GM18502 (cell line): ENCODE measurements around the gene CTSE.

Experiments
- ATAC-seq: cut with Tn5 transposase; IDR thresholded peaks from one replicate; pipeline ENCODE4 v1.9.1; 2021; ENCODE audit warnings: mild to moderate bottlenecking; ENCODE audit not compliant: unreplicated experiment, poor library complexity

The CTSE gene

DNA sequence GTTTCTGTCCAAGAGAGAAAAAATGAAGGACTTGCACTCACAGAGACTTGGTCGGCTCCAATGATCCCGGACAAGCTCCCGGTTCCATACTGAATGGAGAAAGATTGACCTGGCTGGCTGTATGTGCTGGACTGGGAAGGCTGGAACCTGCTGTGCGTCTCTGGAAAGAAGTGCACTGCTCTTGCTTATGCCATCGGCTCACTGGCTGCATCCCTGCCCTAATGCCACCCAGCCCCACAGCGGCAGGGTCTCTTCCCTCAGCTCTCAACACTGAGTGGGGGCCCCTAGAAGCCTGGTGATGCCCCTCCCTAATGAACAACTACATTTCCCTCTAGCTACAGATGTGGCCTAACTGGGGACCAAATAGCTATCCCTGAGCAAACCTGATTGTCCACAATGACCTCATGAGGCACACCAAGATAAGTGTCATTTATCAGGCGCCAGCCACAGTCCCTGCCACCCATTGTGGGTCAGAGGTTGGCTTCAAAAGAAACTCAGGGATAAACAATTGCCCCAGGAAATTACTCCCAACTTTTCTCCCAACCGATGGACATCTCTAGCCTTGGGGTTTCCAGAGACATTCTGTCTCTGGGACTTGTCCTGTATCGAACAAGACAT is 2.6 kb downstream of the CTSE start:
- no peak for ATAC-seq

DNA sequence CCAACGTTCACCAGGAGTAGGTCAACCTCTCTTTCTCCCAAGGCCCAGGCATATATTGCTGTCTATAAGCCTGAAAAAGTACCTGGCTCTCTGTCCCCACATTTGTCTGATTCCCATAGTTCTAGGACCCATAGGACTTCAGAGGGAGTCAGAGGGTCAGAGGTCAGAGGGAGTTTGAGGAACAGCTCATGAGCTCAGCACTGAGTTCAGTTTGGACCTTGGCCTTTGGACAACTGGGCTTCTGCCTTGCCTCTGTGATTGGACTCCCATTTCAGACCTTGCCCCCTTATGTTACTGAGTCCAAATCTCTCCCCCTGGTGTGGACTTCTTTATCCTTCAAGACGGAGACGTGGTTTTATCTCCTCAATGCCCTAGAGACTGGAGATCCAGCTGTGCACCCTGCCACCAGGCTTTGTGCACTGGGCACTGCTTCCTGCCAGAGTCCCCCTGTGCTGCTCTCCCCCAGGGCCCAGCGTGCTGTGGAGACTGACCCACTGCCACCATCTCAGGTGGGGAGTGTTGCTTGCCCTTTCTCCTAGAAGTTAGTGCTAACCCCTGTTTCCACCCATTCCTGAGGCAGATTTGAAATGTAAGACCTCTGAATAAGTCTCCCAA is 3.2 kb downstream of the CTSE start:
- no peak for ATAC-seq

DNA sequence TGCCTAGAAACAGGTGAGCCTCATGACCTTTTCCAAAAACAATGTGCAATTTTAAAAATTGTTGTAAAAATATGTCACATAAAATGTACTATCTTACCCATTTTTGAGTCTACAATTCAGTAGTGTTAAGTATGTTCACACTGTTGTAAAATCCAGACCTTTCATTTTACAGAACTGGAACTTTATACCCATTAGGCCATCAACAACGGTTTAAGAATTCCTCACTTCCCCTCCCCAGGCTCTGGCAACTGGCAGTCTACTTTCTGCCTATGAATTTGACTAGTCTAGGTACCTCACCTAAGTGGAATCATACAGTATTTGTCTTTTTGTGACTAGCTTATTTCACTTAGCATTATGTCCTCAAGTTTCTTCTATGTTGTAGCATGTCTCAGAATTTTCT is 8.6 kb downstream of the CTSE start:
- no peak for ATAC-seq

DNA sequence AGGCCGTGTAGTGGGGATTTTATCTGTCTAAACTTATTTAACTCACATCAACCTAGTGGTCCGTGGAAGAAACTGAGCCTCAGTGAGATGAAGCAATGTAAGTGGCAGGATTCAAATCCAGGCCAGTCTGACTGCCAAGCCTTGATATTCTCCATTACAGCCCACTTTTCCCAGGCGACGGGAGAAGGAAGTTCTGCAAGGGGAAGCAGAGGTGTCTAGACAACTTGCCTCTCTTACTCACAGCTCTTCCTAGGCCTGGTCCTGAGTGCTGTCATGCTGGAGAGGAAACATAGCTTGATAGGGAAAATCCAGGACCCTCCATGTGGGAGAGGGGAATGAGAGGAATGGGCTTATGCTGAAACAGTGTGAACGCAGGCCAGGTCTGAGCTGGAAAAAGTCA is 9.1 kb downstream of the CTSE start:
- no peak for ATAC-seq

DNA sequence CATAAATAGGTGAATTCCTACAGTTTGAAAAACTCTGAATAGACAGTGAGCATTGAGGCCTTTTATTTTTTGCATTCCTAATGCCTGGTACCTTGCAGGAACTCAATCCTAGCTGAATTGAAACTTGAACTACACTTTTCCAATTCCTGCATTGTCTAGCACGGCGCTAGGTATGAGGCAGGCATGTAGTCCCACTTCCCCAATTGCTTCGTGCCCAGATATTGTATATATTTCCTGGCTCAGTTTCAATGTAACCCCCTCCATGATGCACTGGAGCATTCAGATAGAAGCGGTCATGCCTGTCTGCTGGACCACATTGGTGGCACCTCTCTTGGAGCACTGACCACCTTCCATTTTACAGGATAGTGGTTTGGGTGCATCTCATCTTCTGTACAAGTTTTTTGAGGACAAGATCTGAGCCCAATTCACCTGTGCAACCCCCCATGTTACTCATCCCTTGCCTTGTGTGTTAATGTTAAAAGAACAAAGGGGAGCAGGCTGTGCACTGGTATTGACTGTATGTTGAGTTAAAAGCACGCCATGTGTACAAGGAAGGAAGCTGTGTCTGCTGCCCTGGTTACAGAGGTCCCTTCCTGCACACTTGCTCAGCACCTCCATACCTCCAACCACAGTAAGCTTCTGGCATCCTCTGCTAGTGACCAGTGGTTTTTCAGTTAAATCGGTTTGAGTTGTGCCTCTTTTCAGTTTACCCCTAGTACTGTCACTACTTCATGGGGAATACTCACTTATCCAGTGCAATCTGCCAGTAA is 10.5 kb downstream of the CTSE start:
- no peak for ATAC-seq

DNA sequence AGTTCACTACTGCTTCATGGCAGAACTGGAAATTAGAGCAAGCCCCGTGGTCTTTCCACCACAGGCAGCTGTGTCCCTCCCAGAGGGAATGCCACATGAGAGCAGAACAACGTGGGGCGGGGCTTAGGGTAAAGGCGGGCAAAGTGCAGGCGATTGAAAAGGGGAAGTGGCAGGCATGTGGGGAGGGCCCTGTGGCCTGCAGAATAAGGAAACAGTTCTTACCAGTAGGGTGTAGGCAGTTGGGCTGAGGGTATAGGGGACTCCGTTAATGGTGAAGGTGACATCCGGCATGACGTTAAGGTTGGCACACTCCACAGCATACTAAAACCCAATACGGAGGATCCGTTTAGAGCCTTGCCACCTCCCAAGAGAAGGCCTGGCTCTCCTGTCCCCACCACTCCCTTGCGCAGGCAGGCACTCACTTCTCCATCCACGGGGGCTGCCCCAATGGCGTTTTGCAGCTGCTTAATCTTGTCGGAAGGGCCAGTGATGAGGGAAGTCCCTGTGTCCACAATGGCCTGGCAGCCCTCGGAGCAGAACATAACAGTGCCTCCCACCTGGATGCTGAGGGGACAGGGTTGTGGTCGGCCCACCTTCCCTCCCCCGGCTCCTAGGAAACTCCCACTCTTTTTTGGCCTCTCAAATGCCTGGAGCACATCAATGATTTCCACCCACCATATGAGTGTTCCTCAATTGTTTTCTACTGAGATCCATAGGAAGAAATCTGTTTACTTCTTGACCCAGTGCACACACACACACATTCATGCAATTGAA is 11.4 kb downstream of the CTSE start:
- peak; percentile 98 for ATAC-seq

DNA sequence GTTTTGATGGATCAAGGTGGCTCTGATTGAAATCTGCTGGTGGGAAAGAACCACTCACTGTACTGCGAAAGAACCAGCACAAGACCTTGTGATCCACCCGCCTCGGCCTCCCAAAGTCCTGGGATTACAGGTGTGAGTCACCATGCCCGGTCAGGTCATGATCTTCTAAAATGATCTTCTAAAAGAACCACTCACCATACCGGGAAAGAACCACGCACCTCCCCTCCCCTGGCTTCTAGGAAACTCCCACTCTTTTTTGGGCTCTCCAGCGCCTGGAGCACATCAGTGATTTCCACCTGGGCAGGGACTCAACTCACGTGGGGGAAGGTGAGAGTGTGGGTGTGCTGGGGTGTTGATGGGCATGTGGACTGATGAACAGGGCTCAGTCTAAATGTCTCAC is 12.6 kb downstream of the CTSE start:
- ATAC-seq: no peak

DNA sequence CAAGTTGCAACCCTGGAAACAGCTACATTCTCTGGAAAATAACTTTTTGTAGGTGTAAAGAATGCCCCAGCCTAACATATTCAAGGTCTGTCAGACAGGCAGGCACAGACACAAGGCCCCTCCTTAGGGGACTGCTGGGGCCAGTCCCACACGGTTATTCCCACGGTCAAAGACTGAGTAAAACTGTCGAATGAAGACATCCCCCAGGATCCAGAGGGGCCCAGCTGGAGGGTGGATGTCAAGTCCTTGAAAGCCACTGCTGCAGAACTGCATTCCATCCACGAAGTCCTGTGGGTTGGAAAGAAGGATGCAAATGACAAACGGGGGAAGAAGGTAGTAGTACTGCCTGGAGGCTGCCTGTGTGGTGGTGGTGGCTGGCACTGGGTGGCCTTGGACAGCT is 13.6 kb downstream of the CTSE start:
- ATAC-seq: no peak

DNA sequence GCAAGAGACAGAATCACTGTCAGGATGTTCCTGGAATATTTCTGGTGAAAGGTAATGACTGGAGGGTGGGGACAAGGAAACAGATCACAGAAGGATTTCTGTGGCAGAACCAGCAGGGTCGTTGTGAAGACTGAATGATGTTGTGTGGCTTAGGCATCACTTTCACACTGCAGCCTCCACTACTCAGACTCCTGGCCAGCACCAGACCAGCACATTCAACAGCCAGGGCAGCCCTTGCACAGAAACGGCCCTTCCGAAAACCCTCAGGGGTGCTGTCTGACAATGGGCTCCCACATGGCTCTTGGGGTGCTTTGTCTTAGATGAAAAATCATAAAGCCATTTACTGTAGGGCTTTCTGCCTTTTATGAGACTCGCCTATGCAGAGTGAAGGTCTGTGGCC is 16.7 kb downstream of the CTSE start:
- ATAC-seq: no peak

DNA sequence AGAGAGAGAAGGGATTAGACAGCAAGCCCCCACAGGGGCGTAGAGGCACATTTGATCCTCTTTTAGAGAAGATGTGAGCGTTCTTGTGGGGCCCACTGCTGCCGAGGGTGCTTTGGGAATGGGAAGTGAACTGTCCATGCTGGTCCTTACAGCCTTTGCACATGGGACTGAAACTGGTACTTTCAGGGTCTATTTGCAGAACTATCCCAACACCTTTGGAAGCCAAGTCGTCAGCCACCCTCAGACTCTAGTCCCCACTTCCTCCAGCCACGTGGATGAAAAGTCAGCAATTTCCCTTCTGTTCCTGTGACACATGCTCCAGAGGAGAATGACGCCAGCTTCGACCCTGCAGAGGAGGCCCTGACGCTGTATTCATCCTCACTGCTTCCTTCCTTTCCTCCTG is 17.9 kb downstream of the CTSE start:
- ATAC-seq: no peak

DNA sequence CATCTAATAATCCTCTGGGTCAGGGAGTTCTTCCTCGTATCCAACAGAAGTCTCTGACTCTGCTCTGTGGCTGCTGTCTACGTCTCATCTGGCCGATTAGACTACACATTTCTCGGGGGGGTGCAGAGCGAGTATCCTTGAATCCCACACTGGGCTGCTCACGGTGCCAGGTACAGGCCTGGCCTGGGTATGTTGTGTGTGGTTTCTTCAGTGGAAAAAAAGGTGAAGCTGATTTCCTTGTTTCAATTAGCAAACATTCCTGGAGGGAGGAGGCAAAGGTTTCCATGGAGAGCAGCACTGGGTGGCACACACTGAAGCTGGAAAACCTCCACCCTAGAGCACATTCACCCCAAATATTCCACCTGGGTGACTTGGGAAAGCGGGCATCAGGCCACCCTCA is 18.5 kb downstream of the CTSE start:
- ATAC-seq: no peak

DNA sequence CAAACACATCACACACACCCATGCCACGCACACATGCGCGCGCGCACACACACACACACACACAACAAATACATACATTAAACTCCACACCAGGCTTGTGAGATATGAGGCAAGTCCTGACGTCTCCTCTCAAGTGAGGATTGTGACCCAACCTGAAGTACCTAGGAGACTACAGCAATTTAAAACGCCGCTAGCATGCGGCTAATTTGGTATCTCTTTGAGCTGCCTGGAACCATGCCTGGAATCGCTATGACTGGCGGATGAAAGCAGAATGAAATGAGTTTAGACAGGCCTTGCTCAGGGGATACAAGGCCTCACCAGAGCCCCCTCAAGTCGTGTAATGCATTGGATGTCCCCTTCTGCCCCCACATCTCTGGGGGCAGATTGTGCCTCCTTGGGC is 18.9 kb downstream of the CTSE start:
- no peak for ATAC-seq

DNA sequence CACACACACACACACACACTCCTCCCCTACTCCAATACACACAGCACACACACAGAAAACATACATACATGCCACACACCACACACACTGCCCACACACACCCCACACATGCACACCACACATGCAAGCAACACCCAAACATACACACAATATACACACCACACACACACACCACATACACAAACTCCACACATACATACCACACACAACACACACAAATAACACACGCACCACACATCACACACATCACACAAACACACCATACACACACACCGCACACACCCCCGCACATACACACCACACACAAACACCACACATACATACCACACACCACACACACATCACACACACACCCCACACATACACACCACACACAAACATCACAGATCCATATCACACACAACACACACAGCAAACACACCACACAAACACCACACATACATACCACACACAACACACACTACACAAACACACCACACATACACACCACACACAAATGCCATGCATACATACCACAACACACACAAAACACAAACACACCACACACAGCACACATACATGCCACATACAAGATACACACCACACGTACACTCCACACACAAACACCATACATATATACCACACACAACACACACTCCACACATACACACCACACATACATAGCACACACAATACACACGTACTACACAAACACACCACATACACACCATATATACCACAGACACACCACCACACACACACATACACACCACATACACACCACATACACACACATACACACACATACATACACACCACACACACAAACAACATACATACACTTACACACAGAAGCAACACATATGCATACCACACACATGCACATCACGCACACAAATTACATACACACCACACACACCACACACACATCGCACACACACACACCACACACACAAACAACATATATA is 19.6 kb downstream of the CTSE start:
- no peak for ATAC-seq

DNA sequence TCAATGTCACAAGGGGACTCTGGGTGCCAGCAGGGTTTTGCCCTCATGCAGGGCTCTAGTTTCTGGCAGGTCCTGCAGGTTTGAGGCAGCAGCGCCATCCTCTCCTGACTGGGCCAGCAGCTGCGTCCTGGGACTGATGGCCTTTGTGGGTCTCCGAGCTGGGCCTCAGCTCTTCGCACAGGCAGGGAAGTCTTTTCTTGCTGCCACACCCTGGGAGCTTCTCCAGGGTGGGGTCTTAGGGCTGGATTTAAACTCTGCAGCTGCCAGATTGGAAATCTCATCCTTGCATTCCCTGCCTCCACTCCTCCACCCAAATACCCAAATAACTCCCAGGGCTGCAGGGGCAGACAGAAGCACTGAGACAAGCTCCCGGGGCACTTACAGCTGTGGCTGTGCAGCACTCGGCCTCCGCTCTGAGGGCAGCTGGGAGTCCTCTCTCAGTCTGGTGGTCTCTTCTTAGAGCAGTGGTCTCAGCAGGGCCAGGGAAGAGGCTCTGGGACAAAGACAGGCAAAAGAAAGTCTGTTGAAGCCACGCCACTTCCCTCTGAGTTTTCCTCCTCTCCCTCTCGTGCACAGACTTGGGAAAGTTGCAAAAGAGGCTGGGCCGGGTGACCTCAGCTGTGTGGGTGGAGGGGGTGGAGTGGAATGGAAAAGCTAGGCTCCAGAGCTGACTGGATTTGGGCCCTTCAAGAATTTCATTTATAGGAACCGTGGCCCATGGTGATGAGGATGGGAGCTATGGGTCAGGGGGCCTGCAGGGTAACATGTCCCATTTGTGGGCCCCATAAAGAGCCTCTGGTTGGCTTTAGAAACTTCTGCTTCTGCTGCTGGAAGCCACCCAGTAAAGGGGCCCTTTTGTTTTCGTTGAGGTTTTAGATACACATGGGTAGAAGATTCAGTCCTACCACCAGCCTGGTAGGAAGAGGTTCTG is 20.6 kb downstream of the CTSE start, which contains the start of gene RAB7B:
RAB7B (minus strand) TSS at position 525 of the 931 bp plus-strand sequence. CDS start 9,260 bp downstream, outside the sequence.
- ATAC-seq: no peak

DNA sequence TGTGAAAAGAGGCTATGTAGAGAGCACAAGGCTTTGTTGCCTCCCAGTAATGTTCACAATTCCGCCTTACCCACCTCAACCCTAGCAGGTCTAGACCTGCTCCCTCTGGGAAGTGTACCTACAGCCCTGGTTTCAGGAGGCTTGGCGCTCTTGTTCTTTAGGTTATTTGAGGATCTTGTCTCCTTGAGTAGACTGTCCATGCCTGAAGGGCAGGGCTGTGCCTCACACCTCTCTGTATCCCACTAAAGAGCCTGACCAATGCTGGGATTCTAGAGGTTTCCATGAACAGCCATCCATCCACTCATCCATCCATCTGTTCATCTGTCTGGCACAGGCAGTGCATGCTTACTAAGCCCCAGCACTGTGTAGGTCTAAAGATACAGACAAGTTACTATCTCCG is 21.5 kb downstream of the CTSE start:
- no peak for ATAC-seq

DNA sequence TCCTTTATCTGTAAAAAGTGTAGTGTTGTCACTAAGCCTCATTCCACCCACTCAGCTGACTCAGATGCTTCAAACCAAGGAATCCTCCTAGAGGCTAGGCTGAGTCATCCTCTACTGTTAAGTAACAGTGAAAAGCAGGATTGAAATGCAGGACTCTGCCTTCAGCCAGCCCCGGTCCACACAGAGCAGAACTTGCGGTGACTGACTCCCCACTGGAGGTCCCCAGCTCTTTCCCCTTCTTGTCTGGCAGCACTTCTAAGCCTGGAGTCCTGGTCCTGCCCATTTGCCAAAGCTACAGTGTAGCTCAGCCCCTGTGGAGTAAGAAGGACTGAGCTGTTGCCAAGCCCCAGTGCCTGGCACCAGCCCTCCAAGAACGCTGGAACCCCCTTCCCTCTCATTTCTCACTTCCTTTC is 22.2 kb downstream of the CTSE start:
- ATAC-seq: no peak

DNA sequence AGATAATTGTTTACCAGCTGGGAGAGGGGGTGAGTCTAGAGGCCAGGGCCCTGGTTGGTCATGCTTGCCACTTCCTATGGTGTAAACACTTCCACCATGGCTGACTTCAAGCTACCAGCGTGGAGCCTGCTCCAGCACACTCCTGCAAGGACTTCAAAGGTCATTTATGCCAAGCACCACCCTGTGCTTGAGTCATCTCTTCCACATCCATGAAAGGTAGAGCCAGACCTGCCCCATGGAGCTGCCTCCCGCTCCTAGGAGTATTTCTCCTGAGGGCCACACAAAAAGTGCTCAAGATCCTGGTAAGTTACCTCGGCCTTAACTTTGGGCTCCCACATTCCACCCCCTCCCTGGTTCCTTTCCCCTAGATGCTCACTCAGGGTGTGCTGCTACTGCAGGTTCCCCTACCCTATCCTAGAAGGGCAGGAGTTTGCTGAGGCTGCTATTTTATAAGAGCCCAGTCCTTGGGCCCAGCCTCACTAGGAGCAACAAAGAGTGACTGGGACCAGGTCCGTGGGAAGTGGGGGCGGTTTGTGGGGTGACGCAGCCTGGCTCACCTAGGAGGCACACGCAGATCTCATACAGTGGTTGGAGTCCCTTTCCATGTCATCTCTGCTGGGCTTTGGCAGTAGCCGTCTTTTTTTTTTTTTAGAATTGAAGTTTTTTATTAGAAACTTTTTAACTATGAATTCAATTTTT is 22.9 kb downstream of the CTSE start:
- no peak for ATAC-seq
